Measurements from ENCODE around the gene RAB4A.

RAB4A gene

GRCh38 chr1:229270547-229271447, at the start of gene RAB4A:
RAB4A (plus strand) TSS chr1:229271111; CDS start chr1:229271340, 229 bp downstream.
- peak; percentile 74 for DNase-seq

GRCh38 chr1:229222081-229222480, 48.8 kb upstream of the RAB4A start:
- no peak for DNase-seq

- no peak for DNase-seq
Measured at GRCh38 chr1:229223498-229223897, 47.4 kb upstream of the RAB4A start.

- DNase-seq = no peak
Measured at GRCh38 chr1:229224308-229224707, 46.6 kb upstream of the RAB4A start.

- DNase-seq = no peak
Measured at GRCh38 chr1:229225331-229225782, 45.6 kb upstream of the RAB4A start.

GRCh38 chr1:229226796-229227195, 44.1 kb upstream of the RAB4A start:
- no peak for DNase-seq

- peak; percentile 83 for DNase-seq
Measured at GRCh38 chr1:229227298-229227919, 43.5 kb upstream of the RAB4A start.

- DNase-seq = no peak
Measured at GRCh38 chr1:229228522-229228921, 42.4 kb upstream of the RAB4A start.

GRCh38 chr1:229229137-229229720, 41.7 kb upstream of the RAB4A start:
- no peak for DNase-seq

- DNase-seq = no peak
Measured at GRCh38 chr1:229229721-229230139, 41.2 kb upstream of the RAB4A start.

GRCh38 chr1:229230140-229230892, 40.6 kb upstream of the RAB4A start:
- DNase-seq = no peak

- DNase-seq = no peak
Measured at GRCh38 chr1:229230893-229231753, 39.8 kb upstream of the RAB4A start.

- no peak for DNase-seq
Measured at GRCh38 chr1:229231754-229232119, 39.2 kb upstream of the RAB4A start.

GRCh38 chr1:229234870-229235472, 35.9 kb upstream of the RAB4A start:
- DNase-seq = no peak

GRCh38 chr1:229237320-229237719, 33.6 kb upstream of the RAB4A start:
- DNase-seq = no peak

GRCh38 chr1:229238231-229238630, 32.7 kb upstream of the RAB4A start:
- DNase-seq = no peak

- no peak for DNase-seq
Measured at GRCh38 chr1:229238674-229239415, 32.1 kb upstream of the RAB4A start.

- no peak for DNase-seq
Measured at GRCh38 chr1:229240532-229240931, 30.4 kb upstream of the RAB4A start.

- no peak for DNase-seq
Measured at GRCh38 chr1:229241390-229241789, 29.5 kb upstream of the RAB4A start.

GRCh38 chr1:229243638-229244037, 27.3 kb upstream of the RAB4A start:
- no peak for DNase-seq

- DNase-seq = no peak
Measured at GRCh38 chr1:229244091-229244490, 26.8 kb upstream of the RAB4A start.
